GM19035 (cell line): ENCODE data around the gene C6orf132.
A peak's percentile ranks its signal among the peaks of the same experiment; 100 is the strongest.

ENCODE experiments used
- ATAC-seq: cut with Tn5 transposase; IDR thresholded peaks from one replicate; pipeline ENCODE4 v1.9.1; 2021; ENCODE audit not compliant: unreplicated experiment

The C6orf132 gene

GRCh38 chr6:42105156-42105648, 37.2 kb downstream of the C6orf132 start:
- ATAC-seq = no peak

GRCh38 chr6:42104804-42105125, 37.7 kb downstream of the C6orf132 start:
- no peak for ATAC-seq

GRCh38 chr6:42104095-42104803, 38.2 kb downstream of the C6orf132 start:
- ATAC-seq = peak; percentile 68

- peak; percentile 19 for ATAC-seq
Observed at GRCh38 chr6:42103753-42104094, 38.7 kb downstream of the C6orf132 start.

- no peak for ATAC-seq
Observed at GRCh38 chr6:42103216-42103615, 39.2 kb downstream of the C6orf132 start.

GRCh38 chr6:42101186-42101657, 41.2 kb downstream of the C6orf132 start:
- ATAC-seq = no peak

- no peak for ATAC-seq
Observed at GRCh38 chr6:42100029-42100901, 42.2 kb downstream of the C6orf132 start.

GRCh38 chr6:42099340-42100028, 42.9 kb downstream of the C6orf132 start:
- no peak for ATAC-seq

GRCh38 chr6:42095776-42096541, 46.5 kb downstream of the C6orf132 start:
- no peak for ATAC-seq

GRCh38 chr6:42095094-42095493, 47.3 kb downstream of the C6orf132 start:
- no peak for ATAC-seq

- no peak for ATAC-seq
Observed at GRCh38 chr6:42093582-42094329, 48.7 kb downstream of the C6orf132 start.

GRCh38 chr6:42091718-42092023, 50.7 kb downstream of the C6orf132 start:
- ATAC-seq = no peak

GRCh38 chr6:42090819-42091717, 51.4 kb downstream of the C6orf132 start:
- no peak for ATAC-seq

- no peak for ATAC-seq
Observed at GRCh38 chr6:42088101-42088591, 54.3 kb downstream of the C6orf132 start.

- no peak for ATAC-seq
Observed at GRCh38 chr6:42086046-42087035, 56.1 kb downstream of the C6orf132 start.

GRCh38 chr6:42084889-42085288, 57.5 kb downstream of the C6orf132 start:
- no peak for ATAC-seq

GRCh38 chr6:42083530-42083929, 58.9 kb downstream of the C6orf132 start:
- ATAC-seq = no peak

- no peak for ATAC-seq
Observed at GRCh38 chr6:42079941-42080464, 62.4 kb downstream of the C6orf132 start.
